ENCODE measurements around the gene RENBP.
"Not testable (repeated sequence)": the region's sequence is repeated elsewhere in the genome, so short reads cannot be mapped to it uniquely, and the experiment has no call there.

The RENBP gene

GRCh38 chrX:153944140-153944799 lies at the start of gene RENBP:
TSS of gene RENBP (minus strand) at chrX:153944643. CDS start at chrX:153944610, 33 bp downstream.
- DNase-seq, result no peak

- DNase-seq, result no peak
These were observed 49.5 kb upstream of the RENBP start for GRCh38 chrX:153993978-153994377.

GRCh38 chrX:153993079-153993478 lies 48.6 kb upstream of the RENBP start:
- DNase-seq, result no peak

- no peak for DNase-seq
These were observed 47.7 kb upstream of the RENBP start for GRCh38 chrX:153992180-153992579.

GRCh38 chrX:153991013-153991580 lies 46.7 kb upstream of the RENBP start:
- no peak for DNase-seq

GRCh38 chrX:153989973-153990655 lies 45.7 kb upstream of the RENBP start:
- no peak for DNase-seq

- DNase-seq, result no peak
These were observed 44.0 kb upstream of the RENBP start for GRCh38 chrX:153988493-153988892.

- DNase-seq, result no peak
These were observed 40.1 kb upstream of the RENBP start for GRCh38 chrX:153984351-153985178.

- no peak for DNase-seq
These were observed 38.9 kb upstream of the RENBP start for GRCh38 chrX:153983321-153983801.

- no peak for DNase-seq
These were observed 37.5 kb upstream of the RENBP start for GRCh38 chrX:153981771-153982533.

GRCh38 chrX:153981231-153981630 lies 36.8 kb upstream of the RENBP start:
- DNase-seq, result no peak

GRCh38 chrX:153980394-153980793 lies 36.0 kb upstream of the RENBP start:
- DNase-seq, result not testable (repeated sequence)

GRCh38 chrX:153974726-153975286 lies 30.4 kb upstream of the RENBP start:
- DNase-seq, result no peak

- no peak for DNase-seq
These were observed 29.7 kb upstream of the RENBP start for GRCh38 chrX:153974003-153974725.

- no peak for DNase-seq
These were observed 28.9 kb upstream of the RENBP start for GRCh38 chrX:153973127-153974002.

GRCh38 chrX:153972368-153973126 lies 28.1 kb upstream of the RENBP start, which contains the start of gene TMEM187:
TSS of gene TMEM187 (plus strand) at chrX:153972754. CDS start at chrX:153982063, 9,309 bp downstream.
- peak; percentile 59 to 80 for DNase-seq

GRCh38 chrX:153971450-153972367 lies 27.3 kb upstream of the RENBP start, which contains the start of gene HCFC1:
TSS of gene HCFC1 (minus strand) at chrX:153971818. CDS start at chrX:153970840, 978 bp downstream.
- peak; percentile 83 to 84 for DNase-seq

GRCh38 chrX:153971124-153971449 lies 26.6 kb upstream of the RENBP start:
- DNase-seq, result peak; percentile 75 to 82
